IMR-90 (cell line): ENCODE measurements around the gene PRIMA1. TPM values are rescaled to one million over a fixed set of nuclear protein-coding genes. Genes with fewer than 3 reads are reported as not detected.

Source experiments
- ATAC-seq: fragments of 200-7000 bp; cut with Tn5 transposase; 2 replicates; pipeline ENCODE4 v1.9.1; 2020; ENCODE audit warnings: low read depth, mild to moderate bottlenecking, moderate library complexity
- BruUV-seq: library from RNA; stranded (reverse); fragments of 400-500 nt; replicated peaks from 2 replicates; lab custom pipeline; 2021; lab: Mats Ljungman, UMichigan
- CTCF ChIA-PET: fragments of 300-600 bp; formaldehyde crosslinking; extraction: SDS; loops from one replicate; lab custom pipeline; 2021; ENCODE audit warnings: antibody characterized with exemption; lab: Yijun Ruan, JAX
- POLR2A ChIA-PET: fragments of 300-600 bp; sonication (Branson Sonifier 250); formaldehyde crosslinking; loops from one replicate; lab custom pipeline; 2022; ENCODE audit warnings: antibody characterized with exemption; ENCODE audit not compliant: unreplicated experiment; lab: Charles Lee
- DNase-seq: peaks from one replicate; pipeline ENCODE4 v3.0.0; 2013
- H2AFZ ChIP-seq: replicated peaks from 2 replicates; pipeline ENCODE3; 2013; ENCODE audit warnings: low read length, mild to moderate bottlenecking; ENCODE audit not compliant: poor library complexity
- H2AK5ac ChIP-seq: 2 replicates; pipeline ENCODE4 v1.6.1; 2013; ENCODE audit warnings: low read depth, low read length, inconsistent platforms
- H2AK9ac ChIP-seq: replicated peaks from 2 replicates; pipeline ENCODE3; 2013; ENCODE audit warnings: mild to moderate bottlenecking, low read depth, low read length, moderate library complexity; ENCODE audit not compliant: poor library complexity
- H2BK120ac ChIP-seq: 2 replicates; pipeline ENCODE4 v1.6.1; 2013; ENCODE audit warnings: low read depth, low read length, inconsistent platforms
- H2BK15ac ChIP-seq: 3 replicates; pipeline ENCODE4 v1.6.1; 2013; ENCODE audit warnings: low read depth, low read length, inconsistent platforms
- H2BK20ac ChIP-seq: 2 replicates; pipeline ENCODE4 v1.6.1; 2013; ENCODE audit warnings: low read depth, mild to moderate bottlenecking, inconsistent platforms, low read length, moderate library complexity
- H2BK5ac ChIP-seq: 2 replicates; pipeline ENCODE4 v1.6.1; 2013; ENCODE audit warnings: mild to moderate bottlenecking, low read depth, low read length, inconsistent platforms; ENCODE audit not compliant: poor library complexity, severe bottlenecking
- H3K14ac ChIP-seq: replicated peaks from 2 replicates; pipeline ENCODE4 v1.6.1; 2013; ENCODE audit warnings: low read depth, low read length, inconsistent platforms
- H3K18ac ChIP-seq: 2 replicates; pipeline ENCODE4 v1.6.1; 2013; ENCODE audit warnings: low read depth, low read length, control low read depth
- H3K23ac ChIP-seq: 2 replicates; pipeline ENCODE4 v1.6.1; 2013; ENCODE audit warnings: low read depth, low read length, inconsistent platforms
- H3K27ac ChIP-seq: 2 replicates; pipeline ENCODE4 v1.5.1; 2013; ENCODE audit warnings: mild to moderate bottlenecking, control low read depth, low read length; ENCODE audit not compliant: insufficient read depth
- H3K27me3 ChIP-seq: 2 replicates; pipeline ENCODE4 v1.6.1; 2013; ENCODE audit warnings: low read length; ENCODE audit not compliant: control insufficient read depth, insufficient read depth
- H3K36me3 ChIP-seq: 2 replicates; pipeline ENCODE4 v1.6.1; 2013; ENCODE audit warnings: low read length, mixed read lengths; ENCODE audit not compliant: control insufficient read depth, insufficient read depth
- H3K4ac ChIP-seq: 2 replicates; pipeline ENCODE4 v1.6.1; 2013; ENCODE audit warnings: low read depth, low read length, inconsistent platforms
- H3K4me1 ChIP-seq: 2 replicates; pipeline ENCODE4 v1.6.1; 2013; ENCODE audit warnings: low read length, mixed read lengths; ENCODE audit not compliant: control insufficient read depth, insufficient read depth
- H3K4me2 ChIP-seq: 2 replicates; pipeline ENCODE4 v1.6.1; 2013; ENCODE audit warnings: low read depth, mild to moderate bottlenecking, control low read depth, low read length, moderate library complexity
- H3K4me3 ChIP-seq: 2 replicates; pipeline ENCODE4 v1.5.1; 2013; ENCODE audit warnings: low read depth, mild to moderate bottlenecking, control low read depth, low read length, moderate library complexity; ENCODE audit not compliant: insufficient read depth
- H3K56ac ChIP-seq: 2 replicates; pipeline ENCODE4 v1.6.1; 2013; ENCODE audit warnings: low read length, inconsistent platforms; ENCODE audit not compliant: insufficient read depth; ENCODE audit errors: extremely low read depth
- H3K79me1 ChIP-seq, 2 experiments: 2 replicates each; pipeline ENCODE4 v1.6.1; 2013; ENCODE audit warnings: low read length in 2 of 2, inconsistent platforms in 1 of 2, low read depth in 1 of 2
- H3K9ac ChIP-seq: 2 replicates; pipeline ENCODE4 v1.6.1; 2013; ENCODE audit warnings: low read depth, low read length, control low read depth
- H3K9me1 ChIP-seq: 2 replicates; pipeline ENCODE4 v1.6.1; 2013; ENCODE audit warnings: low read length, inconsistent platforms; ENCODE audit not compliant: insufficient read depth
- H3K9me3 ChIP-seq: 2 replicates; pipeline ENCODE4 v1.6.1; 2013; ENCODE audit warnings: low read length; ENCODE audit not compliant: control insufficient read depth, insufficient read depth
- H4K20me1 ChIP-seq: 2 replicates; pipeline ENCODE4 v1.6.1; 2013; ENCODE audit warnings: low read length, inconsistent platforms; ENCODE audit not compliant: insufficient read depth
- H4K5ac ChIP-seq: 2 replicates; pipeline ENCODE4 v1.6.1; 2013; ENCODE audit warnings: mild to moderate bottlenecking, low read depth, low read length, control low read depth
- H4K8ac ChIP-seq, 2 experiments: 2 replicates each; pipeline ENCODE4 v1.6.1; 2013; ENCODE audit warnings: low read depth in 2 of 2, low read length in 2 of 2, control low read depth in 1 of 2, inconsistent platforms in 1 of 2
- H4K91ac ChIP-seq: 2 replicates; pipeline ENCODE4 v1.6.1; 2013; ENCODE audit warnings: low read depth, low read length, inconsistent platforms; ENCODE audit not compliant: insufficient read depth
- BHLHE40 ChIP-seq: fragments of 150-350 bp; IDR thresholded peaks from 2 replicates; pipeline ENCODE4 v1.6.1; 2016; ENCODE audit warnings: mild to moderate bottlenecking, low read depth, low read length
- CEBPB ChIP-seq: IDR thresholded peaks from 2 replicates; pipeline ENCODE4 v1.6.1; 2012; ENCODE audit warnings: low read depth, low read length, improper control_type of control experiment
- CHD1 ChIP-seq: IDR thresholded peaks from 2 replicates; pipeline ENCODE4 v1.6.1; 2012; ENCODE audit warnings: low read depth, low read length, improper control_type of control experiment
- CTCF ChIP-seq: conservative IDR thresholded peaks from 2 replicates; pipeline ENCODE4 v1.5.1; 2012; ENCODE audit warnings: mild to moderate bottlenecking, low read depth, low read length, improper control_type of control experiment
- FOS ChIP-seq: fragments of 150-350 bp; IDR thresholded peaks from 2 replicates; pipeline ENCODE4 v1.6.1; 2016; ENCODE audit warnings: low read depth, low read length
- MAFK ChIP-seq: IDR thresholded peaks from 2 replicates; pipeline ENCODE4 v1.6.1; 2012; ENCODE audit warnings: low read depth, low read length, improper control_type of control experiment
- NFE2L2 ChIP-seq: fragments of 150-350 bp; IDR thresholded peaks from 2 replicates; pipeline ENCODE4 v1.6.1; 2016; ENCODE audit warnings: low read depth, mild to moderate bottlenecking, low read length
- RAD21 ChIP-seq: IDR thresholded peaks from 2 replicates; pipeline ENCODE4 v1.6.1; 2012; ENCODE audit warnings: low read length, improper control_type of control experiment
- RCOR1 ChIP-seq: IDR thresholded peaks from 2 replicates; pipeline ENCODE4 v1.6.1; 2012; ENCODE audit warnings: mild to moderate bottlenecking, low read length, improper control_type of control experiment; ENCODE audit not compliant: insufficient replicate concordance
- RFX5 ChIP-seq: IDR thresholded peaks from 2 replicates; pipeline ENCODE4 v1.8.0; 2012; ENCODE audit warnings: low read depth, mild to moderate bottlenecking, low read length, moderate library complexity
- USF2 ChIP-seq: fragments of 150-350 bp; IDR thresholded peaks from 2 replicates; pipeline ENCODE4 v1.6.1; 2017; ENCODE audit warnings: mild to moderate bottlenecking, antibody characterized with exemption, low read length, low read depth
- WGBS, 2 experiments: methylation state at CpG; one replicate each; pipeline versions ENCODE4 v1.1.5 to v1.1.7; 2013; ENCODE audit warnings: missing lambda C conversion rate in 2 of 2; ENCODE audit not compliant: insufficient read length in 1 of 2; ENCODE audit errors: extremely low coverage in 2 of 2; 5-methylcytosine and 5-hydroxymethylcytosine counted together
- dilution Hi-C: fragments of 300-500 bp; cut with HindIII; formaldehyde crosslinking; loops from one replicate; pipeline ENCODE4 v1.14.3; 2018; ENCODE audit warnings: low sequenced_read_pairs; ENCODE audit not compliant: unreplicated experiment
- in situ Hi-C: fragments of 300-500 bp; cut with MboI; formaldehyde crosslinking; loops from 3 replicates; pipeline ENCODE4 v1.14.3; 2019; ENCODE audit warnings: low sequenced_read_pairs, inconsistent platforms, mixed read lengths
- intact Hi-C: fragments of 100-400 bp; cut with micrococcal nuclease; formaldehyde crosslinking; loops from 2 replicates; pipeline ENCODE4 v1.10.0; 2022
- polyA plus RNA-seq, 3 experiments: library from polyadenylated mRNA; depleted of rRNA; stranded (reverse); fragments of >200 nt; gene quantifications; 2 replicates each; pipeline ENCODE4 v1.2.3, GENCODE V29; 2012; ENCODE audit warnings: low replicate concordance in 1 of 3
- total RNA-seq: library from RNA; depleted of rRNA; stranded (reverse); fragments of >200 nt; gene quantifications from 2 replicates; pipeline ENCODE4 v1.2.3, GENCODE V29; 2012

The PRIMA1 gene
- total and polyA plus RNA-seq, 2 of the 4 experiments (the other 2 are of a cell fraction) = not detected

GRCh38 chr14:93707475-93707874 is 80.8 kb downstream of the PRIMA1 start:
- DNase-seq (no peak), ATAC-seq (no peak)
- H3K36me3 ChIP-seq = no peaks in the 10 kb centered on the region
- WGBS, 2 experiments = no CpG with 5 or more reads among the region's 3 CpGs
- no peak overlapping the region for H4K8ac ChIP-seq
- no peaks in the 10 kb centered on the region for H3K4me1 ChIP-seq
- no peaks in the 10 kb centered on the region for H3K9me1 ChIP-seq
- no peaks in the 10 kb centered on the region for H3K79me1 ChIP-seq
- no peak overlapping the region for H2BK15ac ChIP-seq
- CTCF ChIA-PET = no interaction called here
- H3K4ac ChIP-seq = no peak overlapping the region
- no peak overlapping the region for H3K4me2 ChIP-seq
- H2AFZ ChIP-seq = no peak overlapping the region
- H3K27me3 ChIP-seq = no peaks in the 10 kb centered on the region
- no peak overlapping the region for H4K5ac ChIP-seq
- no TSS peak for BruUV-seq
- no peak overlapping the region for H3K23ac ChIP-seq
- no peak overlapping the region for H3K56ac ChIP-seq
- H2BK20ac ChIP-seq = no peak overlapping the region
- POLR2A ChIA-PET = no interaction called here
- H3K27ac ChIP-seq = no peak overlapping the region
- no peaks in the 10 kb centered on the region for H4K20me1 ChIP-seq
- no peak overlapping the region for H3K9ac ChIP-seq
- dilution Hi-C loops = no loop called here
- TF ChIP-seq FOS (no peak), USF2 (no peak), RFX5 (no peak), CEBPB (no peak), CTCF (no peak), CHD1 (no peak), MAFK (no peak), RAD21 (no peak), BHLHE40 (no peak), RCOR1 (no peak), NFE2L2 (no peak)
- H4K91ac ChIP-seq = no peak overlapping the region
- H2AK5ac ChIP-seq = no peak overlapping the region
- H2BK120ac ChIP-seq = no peak overlapping the region
- no peak overlapping the region for H3K4me3 ChIP-seq
- H3K14ac ChIP-seq = no peak overlapping the region
- H2AK9ac ChIP-seq = no peak overlapping the region
- H3K9me3 ChIP-seq = peaks cover 9% of the 10 kb centered on the region
- no peak overlapping the region for H2BK5ac ChIP-seq
- no peak overlapping the region for H3K18ac ChIP-seq
- in situ Hi-C loops = no loop called here
- intact Hi-C loops = no loop called here
